Medulla oblongata (tissue), 1 donor: ENCODE data around the gene ATG12.
"Not testable (repeated sequence)": the region's sequence is repeated elsewhere in the genome, so short reads cannot be mapped to it uniquely, and the experiment has no call there.

Experiments used
- DNase-seq: peaks from one replicate; pipeline ENCODE4 v3.0.0-alpha.2; 2015; ENCODE audit errors: extremely low spot score

The ATG12 gene

DNA sequence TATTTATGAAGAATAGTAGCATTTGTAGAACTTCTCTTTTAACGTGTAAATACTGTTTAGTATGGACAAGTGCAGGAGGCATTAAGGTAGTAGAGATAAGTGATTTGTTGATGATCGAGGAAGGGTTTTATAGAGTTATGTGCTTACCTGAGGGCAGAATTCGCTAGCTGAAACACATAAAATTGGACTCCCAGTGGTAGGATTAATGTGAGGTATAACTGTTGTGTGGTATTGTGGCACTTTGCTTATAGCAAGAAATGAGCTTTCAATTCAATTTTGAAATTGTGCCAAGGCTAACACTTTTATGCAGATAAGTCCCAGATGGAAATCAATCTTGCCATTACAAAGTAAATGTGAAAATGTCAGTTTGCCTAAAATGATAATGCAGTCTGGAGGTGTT is 1.6 kb upstream of the ATG12 start:
- DNase-seq = no peak

DNA sequence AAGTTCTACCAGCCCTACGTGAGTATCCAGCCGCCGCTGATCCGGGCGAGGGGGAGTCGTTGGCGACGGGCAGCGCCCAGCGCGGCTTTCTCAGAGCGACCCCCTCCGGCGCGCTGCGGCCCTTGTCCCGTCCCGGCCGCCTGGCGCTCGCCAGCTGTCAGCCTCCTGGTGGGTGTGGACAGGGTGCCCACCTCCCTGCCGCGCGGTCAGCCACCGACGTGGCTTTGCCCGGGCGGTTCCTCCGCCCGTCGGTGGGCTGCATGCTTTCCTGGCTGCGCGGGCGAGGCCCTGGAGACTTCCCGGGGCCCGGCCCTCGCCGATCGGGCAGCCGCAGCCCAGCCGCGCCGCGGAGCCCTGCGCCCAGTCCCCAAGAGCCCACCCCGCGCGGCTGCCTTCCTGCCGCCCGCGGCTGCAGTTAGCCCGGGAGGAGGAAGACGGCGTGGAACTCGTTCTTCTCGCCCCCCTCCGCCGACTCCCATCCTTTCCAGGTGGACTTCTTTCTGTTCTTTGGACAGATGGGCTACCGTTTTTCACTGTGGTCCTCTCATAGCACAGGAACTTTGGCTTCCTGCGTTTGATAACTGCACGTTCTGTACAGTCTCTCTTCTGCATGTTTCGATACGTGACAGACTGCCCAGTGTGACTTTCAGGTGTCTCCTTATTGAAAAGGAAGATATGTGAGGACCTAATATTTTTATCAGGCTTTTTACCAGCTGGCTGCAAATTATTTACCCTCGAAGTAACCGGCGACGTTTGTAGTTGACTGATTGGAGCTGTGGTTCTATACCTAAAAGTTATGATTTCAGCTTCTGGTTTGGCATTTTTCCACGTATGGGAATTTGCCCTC is 947 bp upstream of the ATG12 start:
- peak; percentile 29 for DNase-seq

GRCh38 chr5:115840873-115841272 is 492 bp downstream of the ATG12 start:
- DNase-seq = no peak

DNA sequence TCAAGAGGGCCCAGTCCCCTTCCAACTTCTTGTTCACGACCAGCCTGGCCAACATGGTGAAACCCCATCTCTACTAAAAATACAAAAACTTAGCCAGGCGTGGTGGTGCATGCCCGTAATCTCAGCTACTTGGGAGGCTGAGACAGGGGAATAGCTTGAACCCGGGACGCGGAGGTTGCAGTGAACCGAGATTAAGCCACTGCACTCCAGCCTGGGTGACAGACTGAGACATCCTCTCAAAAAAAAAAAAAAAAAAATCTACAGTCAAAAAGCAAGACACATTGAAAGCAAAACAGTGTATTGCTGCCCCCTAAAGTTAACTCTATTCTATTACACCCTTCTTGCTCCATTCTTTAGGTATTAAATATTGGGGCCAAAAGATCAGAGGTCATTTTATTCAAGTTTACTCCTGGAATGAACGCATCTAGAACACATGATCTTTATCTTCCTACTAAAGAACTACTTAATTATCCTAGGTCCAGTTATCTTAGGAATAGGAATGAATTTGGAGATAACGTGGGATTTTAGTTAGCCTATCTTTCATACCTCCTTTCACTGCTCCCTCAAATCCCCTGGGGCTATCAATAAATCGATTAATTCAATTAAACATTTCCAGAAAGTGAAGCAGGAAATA is 2.4 kb downstream of the ATG12 start:
- DNase-seq = peak; percentile 69

GRCh38 chr5:115835481-115835880 is 5.9 kb downstream of the ATG12 start:
- DNase-seq = no peak

DNA sequence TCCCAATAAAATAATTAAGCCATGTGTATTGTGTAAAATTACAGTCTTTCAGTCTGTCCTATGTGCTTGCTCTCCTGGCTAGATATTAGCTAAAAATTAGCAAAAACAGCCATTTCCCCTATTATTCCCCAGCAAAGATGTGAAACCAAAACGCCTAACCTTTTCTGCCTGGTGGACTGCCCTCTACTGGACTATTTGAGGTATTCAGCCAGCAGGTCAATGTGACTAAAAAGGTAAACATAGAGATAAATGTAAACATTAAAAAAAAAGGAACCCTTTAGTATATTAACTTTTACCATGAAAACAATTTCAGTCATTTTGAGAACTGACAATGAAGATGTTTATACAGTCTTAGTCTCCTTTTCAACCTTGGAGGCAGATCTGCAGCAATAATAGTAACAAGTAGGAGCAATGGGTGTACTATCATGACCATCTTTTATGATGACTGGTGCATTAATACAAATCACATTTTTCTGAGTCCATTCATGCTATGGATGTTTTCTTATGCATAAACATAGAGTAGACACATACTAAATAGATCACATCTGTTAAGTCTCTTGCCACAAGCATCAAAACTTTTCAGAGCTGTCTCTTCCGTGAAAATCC is 10.1 kb downstream of the ATG12 start:
- DNase-seq = peak; percentile 73

GRCh38 chr5:115829913-115830312 is 11.5 kb downstream of the ATG12 start:
- DNase-seq = no peak

GRCh38 chr5:115825948-115826347 is 15.4 kb downstream of the ATG12 start:
- no peak for DNase-seq

DNA sequence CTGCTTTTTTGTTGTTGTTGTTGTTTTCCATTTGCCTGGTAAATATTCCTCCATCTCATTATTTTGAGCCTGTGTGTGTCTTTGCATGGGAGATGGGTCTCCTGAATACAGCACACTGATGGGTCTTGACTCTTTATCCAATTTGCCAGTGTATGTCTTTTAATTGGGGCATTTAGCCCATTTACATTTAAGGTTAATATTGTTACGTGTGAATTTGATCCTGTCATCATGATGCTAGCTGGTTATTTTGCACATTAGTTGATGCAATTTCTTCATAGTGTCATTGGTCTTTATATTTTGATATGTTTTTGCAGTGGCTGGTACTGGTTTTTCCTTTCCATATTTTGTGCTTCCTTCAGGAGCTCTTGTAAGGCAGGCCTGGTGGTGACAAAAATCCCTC is 16.4 kb downstream of the ATG12 start:
- DNase-seq = not testable (repeated sequence)

- DNase-seq = no peak
These were observed 20.5 kb downstream of the ATG12 start for GRCh38 chr5:115820846-115821245.

GRCh38 chr5:115818821-115819220 is 22.5 kb downstream of the ATG12 start:
- DNase-seq = peak; percentile 33

GRCh38 chr5:115817386-115817785 is 24.0 kb downstream of the ATG12 start:
- no peak for DNase-seq

- DNase-seq = peak; percentile 65
These were observed 24.9 kb downstream of the ATG12 start, which contains the start of gene CDO1 for GRCh38 chr5:115816226-115817081. Gene CDO1, minus strand, starts transcription at chr5:115816659. Its CDS starts 262 bp downstream, at chr5:115816397.

GRCh38 chr5:115815693-115816225 is 25.6 kb downstream of the ATG12 start:
- DNase-seq = peak; percentile 8

DNA sequence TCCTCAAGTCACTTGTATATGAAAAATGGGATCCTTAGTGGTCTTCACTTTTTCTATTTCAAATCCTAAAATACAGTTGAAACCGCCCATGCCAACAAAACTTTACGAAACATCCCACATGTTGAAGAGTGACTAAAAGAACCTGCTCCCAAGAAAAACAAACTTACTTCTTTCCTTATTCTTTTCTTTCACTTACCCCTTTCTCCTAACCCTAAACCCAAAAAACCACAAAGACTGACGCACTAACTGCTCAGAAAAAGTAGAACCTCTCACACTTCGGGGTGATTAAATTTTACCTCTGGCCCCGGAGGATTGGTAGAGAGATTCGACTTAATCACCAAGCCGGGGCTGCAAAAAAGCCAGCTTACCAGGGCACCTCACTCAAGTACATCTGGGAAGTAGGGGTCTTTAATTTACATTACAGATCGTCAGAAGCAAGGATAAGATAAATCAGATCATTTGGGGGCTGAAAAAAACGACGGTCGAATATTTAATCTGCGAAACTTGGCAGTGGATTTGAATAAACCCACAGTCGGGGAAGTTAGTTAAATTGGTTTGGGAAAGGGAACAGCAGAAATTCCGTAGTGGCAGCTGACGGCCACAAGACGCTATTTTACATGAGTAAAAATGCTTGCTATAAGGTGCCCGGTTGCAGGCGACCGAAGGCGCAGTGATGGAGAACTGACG is 26.2 kb downstream of the ATG12 start:
- DNase-seq = no peak

DNA sequence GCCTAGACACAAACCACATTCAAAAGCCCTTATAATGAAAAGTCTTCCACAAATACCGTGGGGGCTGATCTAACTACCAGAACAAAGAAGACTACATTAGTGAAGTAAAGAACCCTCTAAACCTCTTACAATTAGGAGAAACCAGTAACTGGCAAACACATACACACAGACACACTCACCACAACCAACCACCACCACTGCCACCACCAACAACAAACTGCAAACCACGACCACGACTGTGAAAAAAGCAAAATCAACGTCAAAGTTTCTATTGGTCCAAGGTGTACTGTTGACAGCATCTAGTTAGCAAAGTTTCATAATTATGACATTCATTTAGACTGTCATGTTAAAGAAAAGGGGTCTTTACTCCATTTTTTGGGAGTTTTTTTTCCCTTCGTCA is 27.6 kb downstream of the ATG12 start:
- no peak for DNase-seq

DNA sequence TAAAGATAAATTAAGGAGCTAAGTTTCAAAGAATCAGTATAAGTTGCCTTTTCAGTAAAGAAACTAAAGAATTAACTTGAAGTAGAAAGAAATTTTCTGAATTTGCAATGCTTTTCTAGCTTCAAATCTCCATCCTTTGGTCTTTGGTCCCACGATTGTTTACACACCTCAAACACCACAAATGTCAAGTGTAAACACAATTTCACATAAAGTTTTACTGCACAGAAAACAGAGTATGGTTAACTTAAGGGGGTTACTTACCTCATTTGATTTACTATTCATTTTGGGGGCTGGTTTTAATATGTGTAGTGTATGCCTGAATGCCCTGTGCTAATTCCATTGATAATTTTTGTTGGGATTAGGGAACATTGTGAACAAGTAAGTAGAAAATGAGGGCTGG is 29.0 kb downstream of the ATG12 start:
- DNase-seq = no peak

- no peak for DNase-seq
These were observed 30.0 kb downstream of the ATG12 start for GRCh38 chr5:115811406-115811805.

DNA sequence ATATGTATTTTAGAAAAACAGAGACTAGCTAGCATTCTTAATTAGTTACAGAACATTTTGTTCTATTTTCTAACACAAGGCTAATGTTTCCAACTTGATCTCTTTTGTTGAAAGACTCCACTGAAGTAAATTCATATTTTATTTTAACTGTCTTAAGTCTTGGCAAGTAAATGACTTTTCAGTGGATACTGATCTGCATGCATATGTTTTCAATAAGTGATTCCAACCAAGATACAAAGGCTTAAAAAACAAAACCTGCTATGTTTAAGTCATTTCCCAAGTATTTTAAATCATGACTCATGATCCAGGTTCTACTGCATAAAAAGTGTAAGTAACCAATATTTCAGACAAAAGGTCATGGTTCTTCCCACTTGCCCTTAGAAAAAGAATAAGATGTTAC is 30.6 kb downstream of the ATG12 start:
- DNase-seq = no peak

DNA sequence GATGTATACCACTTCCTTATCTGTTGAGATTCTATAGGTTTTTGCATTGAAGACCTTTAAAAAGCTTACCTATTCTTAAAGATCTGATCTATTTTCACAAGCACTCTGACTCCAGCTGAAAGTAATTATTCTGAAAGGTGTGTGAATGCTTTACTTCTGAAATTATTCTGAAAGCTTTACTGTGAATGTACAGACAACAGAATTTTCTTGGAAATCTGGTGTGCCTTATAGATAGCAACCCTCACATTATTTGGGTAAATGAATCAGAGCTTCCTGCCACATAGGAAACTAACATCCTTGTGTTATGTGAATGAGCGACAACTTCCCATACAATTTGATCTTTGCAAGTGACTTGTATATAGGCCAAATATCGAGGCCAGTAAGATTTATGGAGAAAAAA is 31.4 kb downstream of the ATG12 start:
- no peak for DNase-seq

DNA sequence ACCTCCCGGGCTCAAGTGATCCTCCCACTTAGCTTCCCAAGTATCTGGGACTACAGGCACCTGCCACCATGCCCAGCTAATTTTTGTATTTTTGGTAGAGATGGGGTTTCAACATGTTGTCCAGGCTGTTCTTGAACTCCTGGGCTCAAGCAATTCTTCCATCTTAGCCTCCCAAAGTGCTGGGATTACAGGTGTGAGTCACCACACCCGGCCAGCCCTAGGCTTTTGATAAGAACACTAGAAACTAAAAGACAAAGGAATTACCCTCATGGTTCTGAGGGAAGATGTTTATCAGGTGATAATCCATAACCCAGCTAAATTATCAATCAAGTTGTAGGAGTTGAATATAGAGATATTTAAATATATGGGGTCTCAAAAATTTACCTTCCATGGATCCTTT is 33.3 kb downstream of the ATG12 start:
- not testable (repeated sequence) for DNase-seq
